ENCODE results near the gene MYH14.

DNA sequence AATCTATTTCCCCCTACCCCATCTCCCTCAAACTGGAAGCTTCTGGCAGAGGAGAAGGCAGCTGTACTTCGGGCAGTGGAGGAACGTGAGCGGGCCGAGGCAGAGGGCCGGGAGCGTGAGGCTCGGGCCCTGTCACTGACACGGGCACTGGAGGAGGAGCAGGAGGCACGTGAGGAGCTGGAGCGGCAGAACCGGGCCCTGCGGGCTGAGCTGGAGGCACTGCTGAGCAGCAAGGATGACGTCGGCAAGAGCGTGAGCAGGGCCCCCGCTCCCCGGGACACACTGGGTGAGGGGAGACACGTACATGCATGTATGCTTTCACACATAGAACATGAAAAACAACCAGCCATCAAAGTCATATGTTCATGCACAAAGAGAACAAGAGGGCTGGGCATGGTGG lies 83.0 kb downstream of the MYH14 start:
- TF ChIP-seq CTCF (IDR thresholded peaks at IDR 0.05; ENCODE audit: low read depth, low read length) (no peak), MAX (IDR thresholded peaks at IDR 0.05; ENCODE audit: low read depth, low read length) (no peak)
